GM23338 (cell line): ENCODE measurements around the gene ST8SIA6.

Experiments used
- CREB1 ChIP-seq: fragments of 250-450 bp; sonication (Bioruptor Pico); IDR thresholded peaks from 2 replicates; pipeline ENCODE4 v1.5.0; 2020; ENCODE audit warnings: low read depth, mild to moderate bottlenecking, moderate library complexity
- EZH2 ChIP-seq: fragments of 200-600 bp; sonication (generic); IDR thresholded peaks from one replicate; pipeline ENCODE4 v1.8.0; 2017; ENCODE audit warnings: antibody characterized with exemption, mild to moderate bottlenecking, low read depth; ENCODE audit not compliant: unreplicated experiment
- EZH2phosphoT487 ChIP-seq: fragments of 200-600 bp; sonication (generic); IDR thresholded peaks from one replicate; pipeline ENCODE4 v1.8.1; 2018; ENCODE audit warnings: antibody characterized with exemption; ENCODE audit not compliant: unreplicated experiment
- JUNB ChIP-seq: IDR thresholded peaks from one replicate; pipeline ENCODE4 v1.6.1; 2016; ENCODE audit warnings: antibody characterized with exemption; ENCODE audit not compliant: unreplicated experiment
- POLR2AphosphoS5 ChIP-seq: IDR thresholded peaks from 2 replicates; pipeline ENCODE4 v1.6.1; 2016; ENCODE audit warnings: antibody characterized with exemption, low read depth
- TF ChIP-seq, protein P1 (sequence below), 2 experiments: fragments of 200-600 bp in 1 of 2; sonication (generic) in 1 of 2; conservative IDR thresholded peaks; 2 replicates each; pipeline versions ENCODE4 v1.5.1 to v1.6.1; 2016 to 2017; ENCODE audit warnings: antibody characterized with exemption in 2 of 2, low read depth in 2 of 2, mild to moderate bottlenecking in 2 of 2, moderate library complexity in 1 of 2

- TF ChIP-seq, protein P1, sequence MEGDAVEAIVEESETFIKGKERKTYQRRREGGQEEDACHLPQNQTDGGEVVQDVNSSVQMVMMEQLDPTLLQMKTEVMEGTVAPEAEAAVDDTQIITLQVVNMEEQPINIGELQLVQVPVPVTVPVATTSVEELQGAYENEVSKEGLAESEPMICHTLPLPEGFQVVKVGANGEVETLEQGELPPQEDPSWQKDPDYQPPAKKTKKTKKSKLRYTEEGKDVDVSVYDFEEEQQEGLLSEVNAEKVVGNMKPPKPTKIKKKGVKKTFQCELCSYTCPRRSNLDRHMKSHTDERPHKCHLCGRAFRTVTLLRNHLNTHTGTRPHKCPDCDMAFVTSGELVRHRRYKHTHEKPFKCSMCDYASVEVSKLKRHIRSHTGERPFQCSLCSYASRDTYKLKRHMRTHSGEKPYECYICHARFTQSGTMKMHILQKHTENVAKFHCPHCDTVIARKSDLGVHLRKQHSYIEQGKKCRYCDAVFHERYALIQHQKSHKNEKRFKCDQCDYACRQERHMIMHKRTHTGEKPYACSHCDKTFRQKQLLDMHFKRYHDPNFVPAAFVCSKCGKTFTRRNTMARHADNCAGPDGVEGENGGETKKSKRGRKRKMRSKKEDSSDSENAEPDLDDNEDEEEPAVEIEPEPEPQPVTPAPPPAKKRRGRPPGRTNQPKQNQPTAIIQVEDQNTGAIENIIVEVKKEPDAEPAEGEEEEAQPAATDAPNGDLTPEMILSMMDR (conservative IDR thresholded peaks at IDR 0.05; ENCODE audit: low read depth in 2 of 2) = no peak
- TF ChIP-seq JUNB (no peak), CREB1 (CRISPR knock-in tag) (no peak), EZH2phosphoT487 (no peak), POLR2AphosphoS5 (no peak), EZH2 (no peak)
These were observed 2.7 kb upstream of the ST8SIA6 start for GRCh38 chr10:17457083-17457482.
